Measurements from ENCODE around the gene TUBA3E. TPM values are rescaled to one million over a fixed set of nuclear protein-coding genes. Genes with fewer than 3 reads are reported as not detected.
"Not testable (repeated sequence)": the region's sequence is repeated elsewhere in the genome, so short reads cannot be mapped to it uniquely, and the experiment has no call there.

The TUBA3E gene
- total and polyA plus RNA-seq, 4 donors: not detected

GRCh38 chr2:130187859-130188792 lies 10.1 kb downstream of the TUBA3E start:
- H3K27me3 ChIP-seq (ENCODE audit: control insufficient read depth in 3 of 3, insufficient read depth in 3 of 3, low read length in 2 of 3); H3K9me3 ChIP-seq (ENCODE audit: control insufficient read depth in 4 of 4, insufficient read depth in 3 of 4, low read length in 3 of 4); H3K4me1 ChIP-seq (ENCODE audit: control insufficient read depth in 5 of 5, insufficient read depth in 5 of 5, low read length in 5 of 5); H3K27ac ChIP-seq (ENCODE audit: low read depth in 1 of 2, low read length in 1 of 2); H3K4me3 ChIP-seq; H3K36me3 ChIP-seq (ENCODE audit: control insufficient read depth in 4 of 4, insufficient read depth in 4 of 4, low read length in 4 of 4); ATAC-seq (ENCODE audit: insufficient read depth, low FRiP score); H3K9ac ChIP-seq (ENCODE audit: insufficient read depth in 1 of 2, low read length in 2 of 2); DNase-seq: not testable (repeated sequence)
- WGBS, 2 donors: 92 to 93% methylated on average over 17 of the region's 17 CpGs

- no peak for TF ChIP-seq CTCF (IDR thresholded peaks at IDR 0.05; ENCODE audit: control extremely low read depth, extremely low read depth)
- Histone ChIP-seq H3K36me3 (ENCODE audit: control insufficient read depth in 4 of 4, insufficient read depth in 4 of 4, low read length in 4 of 4) (peaks cover 0 to 4% (median under 1%) of the 10 kb centered on the region in 4 donors), H3K9me3 (ENCODE audit: control insufficient read depth in 4 of 4, insufficient read depth in 3 of 4, low read length in 3 of 4) (peaks cover 0 to 2% (median 0%) of the 10 kb centered on the region in 4 donors), H3K4me3 (no peak overlapping the region), H3K27me3 (ENCODE audit: control insufficient read depth in 3 of 3, insufficient read depth in 3 of 3, low read length in 2 of 3) (no peaks in the 10 kb centered on the region), H3K27ac (ENCODE audit: low read depth in 1 of 2, low read length in 1 of 2) (no peak overlapping the region), H3K9ac (ENCODE audit: insufficient read depth in 1 of 2, low read length in 2 of 2) (no peak overlapping the region), H3K4me1 (ENCODE audit: control insufficient read depth in 5 of 5, insufficient read depth in 5 of 5, low read length in 5 of 5) (peaks cover 0 to 13% (median 3%) of the 10 kb centered on the region in 5 donors)
- WGBS, 2 donors: 84 to 94% methylated on average over 6 to 8 of the region's 8 CpGs
- no peak for ATAC-seq (ENCODE audit: insufficient read depth, low FRiP score)
- DNase-seq: no peak
Observed at GRCh38 chr2:130187268-130187667, 11.0 kb downstream of the TUBA3E start.

- Histone ChIP-seq H3K27me3 (ENCODE audit: control insufficient read depth in 3 of 3, insufficient read depth in 3 of 3, low read length in 2 of 3) (no peaks in the 10 kb centered on the region), H3K9ac (ENCODE audit: insufficient read depth in 1 of 2, low read length in 2 of 2) (no peak overlapping the region), H3K36me3 (ENCODE audit: control insufficient read depth in 4 of 4, insufficient read depth in 4 of 4, low read length in 4 of 4) (peaks cover 0 to 2% (median under 1%) of the 10 kb centered on the region in 4 donors), H3K4me1 (ENCODE audit: control insufficient read depth in 5 of 5, insufficient read depth in 5 of 5, low read length in 5 of 5) (peaks cover 0 to 13% (median 3%) of the 10 kb centered on the region in 5 donors), H3K9me3 (ENCODE audit: control insufficient read depth in 4 of 4, insufficient read depth in 3 of 4, low read length in 3 of 4) (peaks cover 0 to 2% (median 0%) of the 10 kb centered on the region in 4 donors), H3K4me3 (no peak overlapping the region), H3K27ac (ENCODE audit: low read depth in 1 of 2, low read length in 1 of 2) (no peak overlapping the region)
- WGBS, 2 donors: 93 to 96% methylated on average over 5 of the region's 5 CpGs
- ATAC-seq (ENCODE audit: insufficient read depth, low FRiP score) (no peak), DNase-seq (no peak)
- no peak for TF ChIP-seq CTCF (IDR thresholded peaks at IDR 0.05; ENCODE audit: control extremely low read depth, extremely low read depth)
Observed at GRCh38 chr2:130186391-130186790, 11.8 kb downstream of the TUBA3E start.

- ATAC-seq (ENCODE audit: insufficient read depth, low FRiP score) (no peak), DNase-seq (no peak)
- H3K4me3 ChIP-seq: no peak overlapping the region
- H3K27ac ChIP-seq (ENCODE audit: low read depth in 1 of 2, low read length in 1 of 2): no peak overlapping the region
- H3K9me3 ChIP-seq (ENCODE audit: control insufficient read depth in 4 of 4, insufficient read depth in 3 of 4, low read length in 3 of 4): no peaks in the 10 kb centered on the region
- H3K27me3 ChIP-seq (ENCODE audit: control insufficient read depth in 3 of 3, insufficient read depth in 3 of 3, low read length in 2 of 3): no peaks in the 10 kb centered on the region
- 87 to 98% methylated on average over 4 of the region's 4 CpGs for WGBS, 2 donors
- H3K4me1 ChIP-seq (ENCODE audit: control insufficient read depth in 5 of 5, insufficient read depth in 5 of 5, low read length in 5 of 5): peaks cover 0 to 13% (median 3%) of the 10 kb centered on the region in 5 donors
- peaks cover 0 to 5% (median under 1%) of the 10 kb centered on the region in 4 donors for H3K36me3 ChIP-seq (ENCODE audit: control insufficient read depth in 4 of 4, insufficient read depth in 4 of 4, low read length in 4 of 4)
- H3K9ac ChIP-seq (ENCODE audit: insufficient read depth in 1 of 2, low read length in 2 of 2): no peak overlapping the region
- TF ChIP-seq CTCF (IDR thresholded peaks at IDR 0.05; ENCODE audit: control extremely low read depth, extremely low read depth): no peak
Observed at GRCh38 chr2:130185896-130186295, 12.3 kb downstream of the TUBA3E start.

Measured in lung (tissue), 12 donors.